DMS79 (cell line): ENCODE data around the gene MMEL1.
"Not testable (repeated sequence)": the region's sequence is repeated elsewhere in the genome, so short reads cannot be mapped to it uniquely, and the experiment has no call there.

ENCODE experiments used
- DNase-seq: peaks from one replicate; lab custom pipeline; 2025; lab: John Stamatoyannopoulos, UW

Gene MMEL1

GRCh38 chr1:2628191-2628932, 4.5 kb downstream of the MMEL1 start:
- DNase-seq = no peak

GRCh38 chr1:2627746-2628145, 5.1 kb downstream of the MMEL1 start:
- DNase-seq = no peak

GRCh38 chr1:2625748-2626147, 7.1 kb downstream of the MMEL1 start:
- not testable (repeated sequence) for DNase-seq

GRCh38 chr1:2625311-2625710, 7.5 kb downstream of the MMEL1 start:
- no peak for DNase-seq

GRCh38 chr1:2624735-2625300, 8.0 kb downstream of the MMEL1 start:
- no peak for DNase-seq

GRCh38 chr1:2623571-2624337, 9.1 kb downstream of the MMEL1 start:
- DNase-seq = no peak

GRCh38 chr1:2617971-2618470, 14.8 kb downstream of the MMEL1 start:
- no peak for DNase-seq

- no peak for DNase-seq
Observed at GRCh38 chr1:2614145-2614544, 18.7 kb downstream of the MMEL1 start.

GRCh38 chr1:2612591-2613365, 20.0 kb downstream of the MMEL1 start:
- no peak for DNase-seq

- no peak for DNase-seq
Observed at GRCh38 chr1:2611621-2612437, 21.0 kb downstream of the MMEL1 start.

GRCh38 chr1:2611031-2611501, 21.8 kb downstream of the MMEL1 start:
- DNase-seq = no peak

- DNase-seq = no peak
Observed at GRCh38 chr1:2610036-2610959, 22.5 kb downstream of the MMEL1 start.

- DNase-seq = no peak
Observed at GRCh38 chr1:2609319-2610035, 23.3 kb downstream of the MMEL1 start.

- DNase-seq = no peak
Observed at GRCh38 chr1:2607641-2608091, 25.1 kb downstream of the MMEL1 start.

- no peak for DNase-seq
Observed at GRCh38 chr1:2606881-2607621, 25.8 kb downstream of the MMEL1 start.

- no peak for DNase-seq
Observed at GRCh38 chr1:2606396-2606880, 26.4 kb downstream of the MMEL1 start.

- no peak for DNase-seq
Observed at GRCh38 chr1:2605509-2606395, 27.1 kb downstream of the MMEL1 start.
